Astrocyte (in vitro differentiated cells and primary cell): ENCODE results near the gene LYRM2. TPM values are rescaled to one million over a fixed set of nuclear protein-coding genes. Genes with fewer than 3 reads are reported as not detected.

ENCODE experiments used
- DNase-seq: peaks from one replicate; pipeline ENCODE4 v3.0.0-alpha.2; 2010; ENCODE audit warnings: low read depth
- FAIRE-seq: peaks from 2 replicates; lab custom pipeline; 2011; peaks lifted over from hg19 to GRCh38; lab: Jason Lieb, UNC
- H2AFZ ChIP-seq: 2 replicates; pipeline ENCODE4 v1.6.0; 2012; ENCODE audit warnings: low read depth, low read length, inconsistent platforms
- H3K27ac ChIP-seq: 2 replicates; pipeline ENCODE4 v1.5.1; 2011; ENCODE audit warnings: low read depth, low read length, inconsistent platforms
- H3K27me3 ChIP-seq: 2 replicates; pipeline ENCODE4 v1.6.0; 2011; ENCODE audit warnings: low read length, inconsistent platforms; ENCODE audit not compliant: insufficient read depth
- H3K36me3 ChIP-seq: 2 replicates; pipeline ENCODE4 v1.5.1; 2011; ENCODE audit warnings: low read length, inconsistent platforms; ENCODE audit not compliant: insufficient read depth
- H3K4me1 ChIP-seq: 2 replicates; pipeline ENCODE4 v1.5.1; 2011; ENCODE audit warnings: low read length, inconsistent platforms; ENCODE audit not compliant: insufficient read depth
- H3K4me2 ChIP-seq: 2 replicates; pipeline ENCODE4 v1.6.0; 2012; ENCODE audit warnings: low read length, inconsistent platforms
- H3K4me3 ChIP-seq: 2 replicates; pipeline ENCODE4 v1.5.1; 2011; ENCODE audit warnings: low read depth, mild to moderate bottlenecking, low read length, inconsistent platforms; ENCODE audit not compliant: insufficient read depth
- H3K79me2 ChIP-seq: 2 replicates; pipeline ENCODE4 v1.6.0; 2012; ENCODE audit warnings: mild to moderate bottlenecking, low read length, inconsistent platforms; ENCODE audit not compliant: insufficient read depth
- H3K9ac ChIP-seq: 2 replicates; pipeline ENCODE4 v1.6.0; 2012; ENCODE audit warnings: mild to moderate bottlenecking, low read length, inconsistent platforms
- H3K9me3 ChIP-seq: 2 replicates; pipeline ENCODE4 v1.5.1; 2012; ENCODE audit warnings: low read depth, mild to moderate bottlenecking, low read length, inconsistent platforms; ENCODE audit not compliant: insufficient read depth
- H4K20me1 ChIP-seq: 2 replicates; pipeline ENCODE4 v1.6.0; 2012; ENCODE audit warnings: low read length, inconsistent platforms; ENCODE audit not compliant: insufficient read depth
- H3K27ac Mint-ChIP-seq: one replicate; pipeline ENCODE4 v1.8.0; 2021; ENCODE audit warnings: mild to moderate bottlenecking, mixed read lengths; ENCODE audit not compliant: unreplicated experiment
- H3K27me3 Mint-ChIP-seq: one replicate; pipeline ENCODE4 v1.8.0; 2021; ENCODE audit warnings: low read depth, mixed read lengths; ENCODE audit not compliant: unreplicated experiment
- H3K36me3 Mint-ChIP-seq: one replicate; pipeline ENCODE4 v1.8.0; 2021; ENCODE audit warnings: low read depth, mixed read lengths; ENCODE audit not compliant: unreplicated experiment
- H3K4me1 Mint-ChIP-seq: one replicate; pipeline ENCODE4 v1.8.0; 2021; ENCODE audit warnings: low read depth, mixed read lengths; ENCODE audit not compliant: unreplicated experiment
- H3K4me3 Mint-ChIP-seq: one replicate; pipeline ENCODE4 v1.8.0; 2021; ENCODE audit warnings: mild to moderate bottlenecking, moderate library complexity, mixed read lengths; ENCODE audit not compliant: unreplicated experiment
- H3K9me3 Mint-ChIP-seq: one replicate; pipeline ENCODE4 v1.8.0; 2021; ENCODE audit warnings: mild to moderate bottlenecking, mixed read lengths; ENCODE audit not compliant: unreplicated experiment
- EZH2 ChIP-seq: IDR thresholded peaks from 2 replicates; pipeline ENCODE4 v1.6.1; 2012; ENCODE audit warnings: mild to moderate bottlenecking, low read length, inconsistent platforms; ENCODE audit not compliant: insufficient read depth
- total RNA-seq: library from RNA; stranded (reverse); gene quantifications from 2 replicates; pipeline ENCODE4 v1.2.1, GENCODE V29; 2021
- TF ChIP-seq, protein P1 (sequence below): IDR thresholded peaks from 2 replicates; pipeline ENCODE4 v1.5.1; 2011; ENCODE audit warnings: low read depth, mild to moderate bottlenecking, inconsistent platforms, low read length, moderate library complexity; ENCODE audit not compliant: insufficient read depth

LYRM2 gene
- total RNA-seq, 1 donor from 2014 or later: 39.2 TPM

DNA sequence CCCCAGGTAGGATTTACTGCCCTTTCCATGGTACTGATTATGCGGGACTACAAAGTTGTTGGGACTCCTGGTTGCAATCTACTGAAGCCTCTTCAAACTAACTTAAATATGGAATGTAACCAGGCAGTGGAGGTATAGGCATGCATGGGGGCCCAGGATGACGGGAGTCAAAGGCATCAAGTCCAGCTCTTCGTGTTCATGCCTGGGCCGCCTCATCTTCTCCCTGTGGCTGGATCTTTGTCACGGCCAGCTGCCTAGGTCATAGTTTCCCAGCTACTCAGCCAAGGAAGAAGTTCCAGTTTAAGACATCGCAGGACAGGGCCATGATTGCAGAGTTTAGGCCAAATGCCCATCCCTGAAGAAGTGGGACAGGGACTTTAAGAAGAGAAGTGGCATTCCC lies 20.5 kb downstream of the LYRM2 start:
- Histone ChIP-seq H3K36me3 (no peaks in the 10 kb centered on the region), H3K4me2 (no peak overlapping the region), H3K4me1 (no peaks in the 10 kb centered on the region), H3K9ac (no peak overlapping the region), H3K9me3 (no peaks in the 10 kb centered on the region), H3K27ac (no peak overlapping the region), H3K79me2 (no peaks in the 10 kb centered on the region), H3K4me3 (no peak overlapping the region), H4K20me1 (no peaks in the 10 kb centered on the region), H3K27me3 (no peaks in the 10 kb centered on the region), H2AFZ (no peak overlapping the region)
- peaks cover 1% of the 10 kb centered on the region for H3K27me3 Mint-ChIP-seq
- no peak overlapping the region for H3K27ac Mint-ChIP-seq
- no peaks in the 10 kb centered on the region for H3K4me1 Mint-ChIP-seq
- DNase-seq: no peak
- no peak for FAIRE-seq
- H3K9me3 Mint-ChIP-seq: no peaks in the 10 kb centered on the region
- no peak overlapping the region for H3K4me3 Mint-ChIP-seq
- TF ChIP-seq, protein P1, sequence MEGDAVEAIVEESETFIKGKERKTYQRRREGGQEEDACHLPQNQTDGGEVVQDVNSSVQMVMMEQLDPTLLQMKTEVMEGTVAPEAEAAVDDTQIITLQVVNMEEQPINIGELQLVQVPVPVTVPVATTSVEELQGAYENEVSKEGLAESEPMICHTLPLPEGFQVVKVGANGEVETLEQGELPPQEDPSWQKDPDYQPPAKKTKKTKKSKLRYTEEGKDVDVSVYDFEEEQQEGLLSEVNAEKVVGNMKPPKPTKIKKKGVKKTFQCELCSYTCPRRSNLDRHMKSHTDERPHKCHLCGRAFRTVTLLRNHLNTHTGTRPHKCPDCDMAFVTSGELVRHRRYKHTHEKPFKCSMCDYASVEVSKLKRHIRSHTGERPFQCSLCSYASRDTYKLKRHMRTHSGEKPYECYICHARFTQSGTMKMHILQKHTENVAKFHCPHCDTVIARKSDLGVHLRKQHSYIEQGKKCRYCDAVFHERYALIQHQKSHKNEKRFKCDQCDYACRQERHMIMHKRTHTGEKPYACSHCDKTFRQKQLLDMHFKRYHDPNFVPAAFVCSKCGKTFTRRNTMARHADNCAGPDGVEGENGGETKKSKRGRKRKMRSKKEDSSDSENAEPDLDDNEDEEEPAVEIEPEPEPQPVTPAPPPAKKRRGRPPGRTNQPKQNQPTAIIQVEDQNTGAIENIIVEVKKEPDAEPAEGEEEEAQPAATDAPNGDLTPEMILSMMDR: no peak
- TF ChIP-seq EZH2: no peak
- peaks cover 13% of the 10 kb centered on the region for H3K36me3 Mint-ChIP-seq

DNA sequence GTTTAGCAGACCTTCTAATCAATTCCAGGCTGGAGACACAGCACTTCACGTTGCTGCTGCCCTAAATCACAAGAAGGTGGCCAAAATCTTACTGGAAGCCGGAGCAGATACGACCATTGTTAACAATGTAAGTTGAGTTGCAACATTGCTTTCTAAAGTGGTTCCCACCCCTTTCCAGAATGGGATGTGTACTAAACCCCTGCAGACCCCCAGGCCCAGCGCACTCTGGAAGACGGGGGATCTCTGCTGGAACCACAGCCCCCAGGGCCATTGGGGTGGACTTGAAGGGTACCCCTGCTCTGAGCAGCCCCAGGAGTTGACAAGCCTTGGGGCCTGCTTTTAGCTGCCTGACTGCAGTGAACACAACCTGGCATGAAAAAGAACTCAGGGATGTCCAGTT lies 22.0 kb downstream of the LYRM2 start:
- FAIRE-seq (no peak), DNase-seq (no peak)
- no peaks in the 10 kb centered on the region for H3K9me3 Mint-ChIP-seq
- no peak for TF ChIP-seq EZH2
- TF ChIP-seq, protein P1: no peak
- H3K27ac Mint-ChIP-seq: no peak overlapping the region
- Histone ChIP-seq H3K27me3 (no peaks in the 10 kb centered on the region), H4K20me1 (no peaks in the 10 kb centered on the region), H3K27ac (no peak overlapping the region), H2AFZ (no peak overlapping the region), H3K36me3 (no peaks in the 10 kb centered on the region), H3K4me2 (no peak overlapping the region), H3K4me3 (no peak overlapping the region), H3K4me1 (peaks cover 2% of the 10 kb centered on the region), H3K9ac (no peak overlapping the region), H3K9me3 (no peaks in the 10 kb centered on the region), H3K79me2 (no peaks in the 10 kb centered on the region)
- peaks cover 8% of the 10 kb centered on the region for H3K4me1 Mint-ChIP-seq
- peaks cover 1% of the 10 kb centered on the region for H3K27me3 Mint-ChIP-seq
- peaks cover 10% of the 10 kb centered on the region for H3K36me3 Mint-ChIP-seq
- no peak overlapping the region for H3K4me3 Mint-ChIP-seq

DNA sequence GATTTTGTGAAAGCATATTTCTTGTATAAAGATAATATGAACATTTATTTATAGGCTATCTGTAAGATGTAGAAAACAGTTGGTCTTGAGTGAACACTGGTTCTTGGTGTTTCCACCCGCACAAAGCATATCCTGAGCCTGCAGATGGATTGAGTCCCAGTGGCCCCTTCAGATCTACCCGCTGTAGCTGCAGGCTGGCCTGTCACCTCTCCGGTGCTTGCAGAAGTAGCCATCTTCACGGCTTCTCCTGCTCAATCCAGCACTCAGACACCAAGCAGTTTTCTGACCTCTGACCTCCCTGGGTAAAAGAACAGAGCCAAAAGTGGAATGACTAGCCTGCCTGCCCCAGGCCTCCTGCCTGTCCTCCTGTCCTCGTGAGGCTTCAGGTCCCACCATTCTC lies 22.7 kb downstream of the LYRM2 start:
- Histone ChIP-seq H3K4me2 (no peak overlapping the region), H3K27me3 (no peaks in the 10 kb centered on the region)

More for the DNA sequence above, 22.7 kb downstream of the LYRM2 start:
- H3K4me3 Mint-ChIP-seq: no peak overlapping the region
- no peak for TF ChIP-seq EZH2
- TF ChIP-seq, protein P1: no peak
- no peak overlapping the region for H3K27ac Mint-ChIP-seq
- no peak for DNase-seq
- Histone ChIP-seq H3K36me3 (no peaks in the 10 kb centered on the region), H3K27ac (no peak overlapping the region), H3K4me1 (peaks cover 3% of the 10 kb centered on the region), H3K9ac (no peak overlapping the region), H3K79me2 (no peaks in the 10 kb centered on the region), H3K9me3 (no peaks in the 10 kb centered on the region), H4K20me1 (no peaks in the 10 kb centered on the region), H2AFZ (no peak overlapping the region), H3K4me3 (no peak overlapping the region)
- H3K27me3 Mint-ChIP-seq: peaks cover 1% of the 10 kb centered on the region
- peaks cover 7% of the 10 kb centered on the region for H3K36me3 Mint-ChIP-seq
- no peaks in the 10 kb centered on the region for H3K9me3 Mint-ChIP-seq
- peaks cover 11% of the 10 kb centered on the region for H3K4me1 Mint-ChIP-seq
- no peak for FAIRE-seq
